Measurements from ENCODE around the gene HSF2BP. TPM values are rescaled to one million over a fixed set of nuclear protein-coding genes. Genes with fewer than 3 reads are reported as not detected.

The HSF2BP gene
- total and polyA plus RNA-seq, 2 of the 8 experiments (the other 6 are each of a cell fraction or from before 2014, with no cell fraction given): 0.51 to 0.93 TPM

GRCh38 chr21:43591571-43591970 lies 67.7 kb downstream of the HSF2BP start:
- Histone ChIP-seq H3K4me1 (replicated peaks in 1 of 4; ENCODE audit: control insufficient read depth in 3 of 4, insufficient read depth in 4 of 4, low read length in 3 of 4) (no peaks in the 10 kb centered on the region), H2AFZ (ENCODE audit: low read length) (no peak overlapping the region), H3K36me3 (ENCODE audit: control insufficient read depth in 2 of 4, insufficient read depth in 4 of 4, low read length in 3 of 4) (no peaks in the 10 kb centered on the region), H2BK12ac (ENCODE audit: low read depth, low read length) (no peak overlapping the region), H3K79me2 (ENCODE audit: control insufficient read depth in 1 of 2, insufficient read depth in 2 of 2, low read length in 2 of 2) (no peaks in the 10 kb centered on the region), H3K79me1 (ENCODE audit: low read depth, low read length) (no peaks in the 10 kb centered on the region), H3K9me3 (ENCODE audit: insufficient read depth in 2 of 2, low read depth in 1 of 2, low read length in 1 of 2) (no peaks in the 10 kb centered on the region), H4K5ac (ENCODE audit: insufficient read length, low read depth, low read length) (no peak overlapping the region), H3K56ac (replicated peaks; ENCODE audit: insufficient read length, low read depth, low read length) (no peak overlapping the region), H4K20me1 (replicated peaks in 1 of 2; ENCODE audit: control insufficient read depth in 1 of 2, insufficient read depth in 2 of 2, low read length in 2 of 2) (no peaks in the 10 kb centered on the region), H4K8ac (ENCODE audit: extremely low read depth, insufficient read depth, low read length) (no peak overlapping the region), H2BK5ac (ENCODE audit: low read depth, low read length) (no peak overlapping the region), H4K91ac (replicated peaks; ENCODE audit: insufficient read length, low read length) (no peak overlapping the region), H2BK120ac (replicated peaks; ENCODE audit: low read depth, low read length) (no peak overlapping the region), H3K27me3 (replicated peaks in 1 of 4; ENCODE audit: control insufficient read depth in 3 of 4, extremely low read depth in 1 of 4, insufficient read depth in 3 of 4, low read length in 3 of 4) (no peaks in the 10 kb centered on the region), H2BK20ac (ENCODE audit: low read length) (no peak overlapping the region), H3K4me3 (ENCODE audit: extremely low read depth in 1 of 4, insufficient read depth in 2 of 4, low read depth in 3 of 4, low read length in 4 of 4) (no peak overlapping the region), H3K23ac (ENCODE audit: insufficient read length) (no peak overlapping the region), H2AK5ac (ENCODE audit: low read depth, low read length) (no peak overlapping the region), H3K4me2 (ENCODE audit: insufficient read depth in 1 of 2, low read depth in 2 of 2, low read length in 2 of 2) (no peak overlapping the region), H3K27ac (ENCODE audit: low read depth, low read length) (no peak overlapping the region), H3K18ac (ENCODE audit: extremely low read depth, low read length) (no peak overlapping the region), H3K9ac (replicated peaks in 1 of 4; ENCODE audit: extremely low read depth in 1 of 4, low read depth in 3 of 4, low read length in 3 of 4) (no peak overlapping the region), H2BK15ac (ENCODE audit: low read length) (no peak overlapping the region), H3K14ac (ENCODE audit: insufficient read length) (no peak overlapping the region), H3K4ac (replicated peaks; ENCODE audit: insufficient read length, low read depth, low read length) (no peak overlapping the region), H3K23me2 (ENCODE audit: low read depth, low read length) (no peaks in the 10 kb centered on the region)
- FAIRE-seq (no peak), DNase-seq (ENCODE audit: low read depth in 1 of 2, low spot score in 2 of 2) (no peak)
- ChIA-PET CTCF (ENCODE audit: partially characterized antibody) (interaction anchor here (1.4 kb wide), 1 partner anchor 20 kb away, joined by 8 read pairs; no protein-coding TSS in a partner anchor), POLR2A (ENCODE audit: partially characterized antibody) (no interaction called here)
- 83% methylated on average over 2 of the region's 2 CpGs; no CpG with 5 or more reads in 1 of the 2 experiments for WGBS, 2 experiments (ENCODE audit: extremely low coverage in 1 of 2, insufficient coverage in 1 of 2, insufficient read length in 1 of 2, insufficient replicate concordance in 2 of 2, low coverage in 1 of 2, low lambda C conversion rate in 2 of 2, missing lambda C conversion rate in 1 of 2)
- TF ChIP-seq KDM4A (IDR thresholded peaks at IDR 0.05; ENCODE audit: low read depth, low read length, severe bottlenecking) (no peak), HDAC6 (IDR thresholded peaks at IDR 0.05; ENCODE audit: low read depth, low read length) (no peak), NRF1 (IDR thresholded peaks at IDR 0.05; ENCODE audit: low read depth, low read length) (no peak), BACH1 (IDR thresholded peaks at IDR 0.05; ENCODE audit: low read length) (no peak), SP1 (IDR thresholded peaks at IDR 0.05; ENCODE audit: low read depth, low read length) (no peak), SIX5 (IDR thresholded peaks at IDR 0.05; ENCODE audit: low read depth, low read length) (no peak), BRCA1 (IDR thresholded peaks at IDR 0.05; ENCODE audit: low read depth, low read length) (no peak), KDM5A (IDR thresholded peaks at IDR 0.05; ENCODE audit: low read length) (no peak), TAF1 (IDR thresholded peaks at IDR 0.05; ENCODE audit: low read depth, low read length) (no peak), ATF2 (IDR thresholded peaks at IDR 0.05; ENCODE audit: low read length) (no peak), YY1 (IDR thresholded peaks at IDR 0.05; ENCODE audit: low read depth, low read length) (no peak), SP2 (IDR thresholded peaks at IDR 0.05; ENCODE audit: low read length) (no peak)
- TF ChIP-seq, protein P1, sequence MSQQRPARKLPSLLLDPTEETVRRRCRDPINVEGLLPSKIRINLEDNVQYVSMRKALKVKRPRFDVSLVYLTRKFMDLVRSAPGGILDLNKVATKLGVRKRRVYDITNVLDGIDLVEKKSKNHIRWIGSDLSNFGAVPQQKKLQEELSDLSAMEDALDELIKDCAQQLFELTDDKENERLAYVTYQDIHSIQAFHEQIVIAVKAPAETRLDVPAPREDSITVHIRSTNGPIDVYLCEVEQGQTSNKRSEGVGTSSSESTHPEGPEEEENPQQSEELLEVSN (IDR thresholded peaks at IDR 0.05): no peak
